Astrocyte of the spinal cord (primary cell): ENCODE measurements around the gene ADK.
"Not testable (repeated sequence)": the region's sequence is repeated elsewhere in the genome, so short reads cannot be mapped to it uniquely, and the experiment has no call there.

Experiments
- DNase-seq: peaks from one replicate; pipeline ENCODE4 v3.0.0; 2011; ENCODE audit warnings: low read depth, low spot score
- H3K4me3 ChIP-seq: 2 replicates; pipeline ENCODE4 v1.5.1; 2011; ENCODE audit warnings: low read depth, mild to moderate bottlenecking, low read length, moderate library complexity
- in situ Hi-C: cut with HindIII; loops from 2 replicates; pipeline ENCODE4 v1.10.0; 2017; ENCODE audit warnings: low sequenced_read_pairs
- TF ChIP-seq, protein P1 (sequence below): IDR thresholded peaks from 2 replicates; pipeline ENCODE4 v1.5.1; 2012; ENCODE audit warnings: low read depth, mild to moderate bottlenecking, low read length, inconsistent platforms

ADK gene

DNA sequence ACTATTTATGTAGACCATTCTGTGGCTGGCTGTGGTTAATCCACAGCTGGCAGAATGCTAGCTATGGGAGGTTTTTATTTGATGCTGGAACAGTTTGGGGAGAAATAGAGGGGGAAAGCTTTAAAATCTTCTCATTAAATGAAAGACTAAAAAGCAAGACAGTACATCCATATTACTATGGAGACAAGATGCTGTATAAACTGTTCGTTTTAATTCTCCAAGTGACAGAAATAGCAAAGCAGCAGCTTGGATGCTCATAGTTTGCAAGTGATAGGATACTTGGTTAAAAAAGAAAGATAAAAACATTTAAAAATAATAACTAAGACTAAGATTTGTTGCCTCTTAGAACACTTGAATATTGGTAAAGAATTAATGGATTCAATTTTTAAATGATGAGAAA, 370.5 kb downstream of the ADK start:
- TF ChIP-seq, protein P1, sequence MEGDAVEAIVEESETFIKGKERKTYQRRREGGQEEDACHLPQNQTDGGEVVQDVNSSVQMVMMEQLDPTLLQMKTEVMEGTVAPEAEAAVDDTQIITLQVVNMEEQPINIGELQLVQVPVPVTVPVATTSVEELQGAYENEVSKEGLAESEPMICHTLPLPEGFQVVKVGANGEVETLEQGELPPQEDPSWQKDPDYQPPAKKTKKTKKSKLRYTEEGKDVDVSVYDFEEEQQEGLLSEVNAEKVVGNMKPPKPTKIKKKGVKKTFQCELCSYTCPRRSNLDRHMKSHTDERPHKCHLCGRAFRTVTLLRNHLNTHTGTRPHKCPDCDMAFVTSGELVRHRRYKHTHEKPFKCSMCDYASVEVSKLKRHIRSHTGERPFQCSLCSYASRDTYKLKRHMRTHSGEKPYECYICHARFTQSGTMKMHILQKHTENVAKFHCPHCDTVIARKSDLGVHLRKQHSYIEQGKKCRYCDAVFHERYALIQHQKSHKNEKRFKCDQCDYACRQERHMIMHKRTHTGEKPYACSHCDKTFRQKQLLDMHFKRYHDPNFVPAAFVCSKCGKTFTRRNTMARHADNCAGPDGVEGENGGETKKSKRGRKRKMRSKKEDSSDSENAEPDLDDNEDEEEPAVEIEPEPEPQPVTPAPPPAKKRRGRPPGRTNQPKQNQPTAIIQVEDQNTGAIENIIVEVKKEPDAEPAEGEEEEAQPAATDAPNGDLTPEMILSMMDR, result no peak
- in situ Hi-C loops, result no loop called here
- no peak overlapping the region for H3K4me3 ChIP-seq
- peak; percentile 33 for DNase-seq

DNA sequence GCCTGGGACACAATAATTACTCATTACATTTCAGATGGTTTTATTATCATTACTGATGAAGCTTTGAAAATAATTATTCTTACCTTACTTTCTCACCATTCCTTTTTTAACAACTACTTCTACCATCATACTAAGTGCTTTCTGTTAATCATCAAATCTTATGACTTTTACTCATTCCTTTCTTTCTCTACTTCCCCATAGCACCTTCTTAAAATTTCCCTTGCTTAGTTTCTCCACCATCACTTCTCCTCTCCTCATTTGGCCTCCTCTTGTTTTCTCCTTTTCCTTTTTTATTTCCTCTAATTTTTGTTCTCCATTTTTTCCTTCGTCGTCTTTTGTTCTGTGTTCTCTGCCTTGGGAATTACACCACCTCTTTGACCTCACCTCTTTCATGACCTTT, 372.2 kb downstream of the ADK start:
- no peak overlapping the region for H3K4me3 ChIP-seq
- DNase-seq, result no peak
- TF ChIP-seq, protein P1, result no peak
- in situ Hi-C loops, result no loop called here

DNA sequence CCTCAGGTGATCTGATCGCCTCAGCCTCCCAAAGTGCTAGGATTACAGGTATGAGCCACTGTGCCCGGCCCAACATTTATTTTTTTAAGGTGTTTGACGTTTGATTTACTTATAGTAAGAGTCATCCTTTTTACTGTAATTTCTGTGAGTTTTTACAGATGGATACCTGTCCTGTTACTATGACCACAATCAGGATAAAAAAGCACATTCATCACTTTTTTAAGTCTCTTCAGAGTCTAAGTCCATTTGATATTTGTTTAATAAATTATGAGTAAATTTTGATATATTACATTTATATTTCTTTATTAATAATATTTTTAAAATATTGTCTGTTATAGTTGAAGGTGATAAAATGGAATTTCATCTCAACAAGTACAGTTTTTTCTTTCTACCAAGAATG, 374.9 kb downstream of the ADK start:
- TF ChIP-seq, protein P1, result no peak
- in situ Hi-C loops, result no loop called here
- DNase-seq, result no peak

DNA sequence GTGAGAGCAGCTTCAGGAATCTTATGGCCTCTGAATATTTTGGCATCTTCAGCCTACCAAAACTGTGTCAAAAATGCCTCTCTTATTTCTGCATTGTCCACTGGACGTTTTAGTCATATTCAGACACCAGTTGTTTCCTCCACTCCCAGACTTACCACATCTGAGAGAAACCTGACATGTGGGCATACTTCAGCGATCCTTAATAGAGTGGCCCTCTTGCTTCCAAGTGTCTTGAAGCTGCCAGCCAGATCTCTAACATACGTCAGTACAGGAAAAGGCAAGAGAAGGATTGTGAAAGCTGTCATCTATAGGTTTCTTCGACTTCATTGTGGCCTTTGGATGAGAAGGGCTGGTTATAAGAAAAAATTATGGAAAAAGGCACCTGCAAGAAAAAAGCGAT, 376.6 kb downstream of the ADK start:
- DNase-seq, in situ Hi-C loops, H3K4me3 ChIP-seq: not testable (repeated sequence)

More for the DNA sequence above, 374.9 kb downstream of the ADK start:
- H3K4me3 ChIP-seq, result no peak overlapping the region

DNA sequence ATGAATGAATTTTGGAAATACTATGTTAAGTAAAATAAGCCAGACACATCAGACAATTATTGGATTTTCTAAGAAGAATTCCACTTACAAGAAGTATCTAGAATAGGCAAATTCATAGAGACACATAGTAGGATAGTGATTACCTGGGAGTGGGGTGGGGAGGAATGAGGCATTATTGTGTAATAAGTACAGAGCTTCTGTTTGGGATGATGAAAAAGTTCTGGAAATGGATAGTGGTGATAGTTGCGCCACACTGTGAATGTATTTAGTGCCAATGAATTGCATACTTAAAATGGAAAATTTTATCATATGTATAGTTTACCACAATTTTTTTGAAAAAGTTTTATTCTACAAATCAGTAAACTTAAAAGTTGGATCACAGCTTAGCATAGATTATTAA, 378.2 kb downstream of the ADK start:
- in situ Hi-C loops, result no loop called here
- TF ChIP-seq, protein P1, result no peak
- DNase-seq, result no peak
- no peak overlapping the region for H3K4me3 ChIP-seq

DNA sequence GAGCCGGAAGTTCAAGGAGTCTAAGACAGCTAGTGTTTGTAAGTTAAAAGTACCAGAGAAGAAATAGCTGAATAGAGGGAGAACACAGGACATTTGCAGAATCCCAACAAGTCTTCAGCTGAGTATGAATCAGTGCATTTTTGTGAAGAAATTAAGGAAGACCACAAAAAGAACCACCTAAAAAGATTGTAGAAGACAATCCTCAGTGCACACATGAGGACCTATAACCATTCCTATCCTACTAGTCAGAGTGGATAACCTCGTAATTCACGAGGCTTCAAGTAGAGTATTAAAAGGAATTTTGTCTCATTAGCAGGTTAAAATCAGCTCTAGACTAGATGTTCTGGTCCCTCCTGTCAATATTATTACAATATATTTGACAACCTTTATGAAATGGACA, 380.0 kb downstream of the ADK start:
- TF ChIP-seq, protein P1, result no peak
- H3K4me3 ChIP-seq, result no peak overlapping the region
- in situ Hi-C loops, result no loop called here
- DNase-seq, result peak; percentile 32

DNA sequence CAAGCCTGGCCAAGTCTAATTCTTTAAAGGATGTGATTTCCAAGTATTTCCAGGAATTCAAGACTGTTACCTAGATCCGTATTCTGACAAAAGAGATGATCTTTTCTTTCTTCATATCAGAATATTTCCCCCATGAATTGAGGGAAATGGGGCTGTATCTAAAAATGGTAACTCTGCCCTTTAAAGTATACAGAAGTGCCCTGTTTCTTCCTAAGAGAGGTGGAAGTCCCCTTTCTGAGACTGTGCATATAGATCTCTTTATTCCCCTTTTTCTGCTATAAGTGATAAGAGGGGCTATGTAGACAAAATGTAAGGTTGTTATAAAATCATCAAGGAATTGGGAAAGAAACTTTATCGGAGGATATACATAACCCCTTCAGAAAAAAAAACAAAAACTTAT, 388.3 kb downstream of the ADK start:
- TF ChIP-seq, protein P1, result no peak
- no peak for DNase-seq
- no peak overlapping the region for H3K4me3 ChIP-seq
- in situ Hi-C loops, result no loop called here
